ENCODE data around the gene PTPRK. TPM values are rescaled to one million over a fixed set of nuclear protein-coding genes. Genes with fewer than 3 reads are reported as not detected.

Gene PTPRK
- total RNA-seq, 1 experiment from 2014 or later, result 94.4 TPM

DNA sequence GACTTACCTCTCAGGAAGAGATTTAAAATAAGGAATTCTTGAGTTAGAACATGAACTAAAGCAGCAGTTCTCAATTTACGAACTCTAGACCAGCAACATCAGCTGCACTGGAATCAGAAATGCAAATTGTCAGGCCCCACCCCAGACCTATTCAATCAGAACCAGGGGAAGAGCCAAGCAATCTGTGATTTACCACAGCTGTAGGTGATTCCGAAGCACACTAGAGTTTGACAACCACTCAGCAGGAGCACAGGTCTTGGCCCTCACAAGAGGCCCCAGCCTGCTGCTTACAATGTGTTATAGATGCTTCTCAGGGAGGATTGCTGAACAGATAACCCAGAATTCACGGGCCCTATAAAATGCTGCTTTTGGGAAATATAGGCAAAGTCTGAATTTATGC lies 279.2 kb downstream of the PTPRK start:
- intact Hi-C loops (cut with micrococcal nuclease; ENCODE audit: unreplicated experiment), result no loop called here
- DNase-seq, result no peak
- H3K27me3 ChIP-seq (replicated peaks; ENCODE audit: control insufficient read depth, insufficient read depth, low read length), result no peaks in the 10 kb centered on the region
- POLR2A ChIA-PET, result no interaction called here
- BruUV-seq (replicated peaks), result no TSS peak
- CTCF ChIA-PET, result no interaction called here
- peaks cover 24% of the 10 kb centered on the region for H3K4me1 ChIP-seq
- Mint-ChIP-seq H3K4me1 (ENCODE audit: low read depth, unreplicated experiment) (peaks cover 15% of the 10 kb centered on the region), H3K27ac (ENCODE audit: unreplicated experiment) (no peak overlapping the region), H3K27me3 (ENCODE audit: insufficient read depth, unreplicated experiment) (no peaks in the 10 kb centered on the region), H3K9me3 (ENCODE audit: unreplicated experiment) (no peaks in the 10 kb centered on the region), H3K36me3 (ENCODE audit: insufficient read depth, unreplicated experiment) (peaks cover 18% of the 10 kb centered on the region), H3K4me3 (ENCODE audit: unreplicated experiment) (no peak overlapping the region)
- H3K9me3 ChIP-seq, result no peaks in the 10 kb centered on the region
- TF ChIP-seq, protein P1, sequence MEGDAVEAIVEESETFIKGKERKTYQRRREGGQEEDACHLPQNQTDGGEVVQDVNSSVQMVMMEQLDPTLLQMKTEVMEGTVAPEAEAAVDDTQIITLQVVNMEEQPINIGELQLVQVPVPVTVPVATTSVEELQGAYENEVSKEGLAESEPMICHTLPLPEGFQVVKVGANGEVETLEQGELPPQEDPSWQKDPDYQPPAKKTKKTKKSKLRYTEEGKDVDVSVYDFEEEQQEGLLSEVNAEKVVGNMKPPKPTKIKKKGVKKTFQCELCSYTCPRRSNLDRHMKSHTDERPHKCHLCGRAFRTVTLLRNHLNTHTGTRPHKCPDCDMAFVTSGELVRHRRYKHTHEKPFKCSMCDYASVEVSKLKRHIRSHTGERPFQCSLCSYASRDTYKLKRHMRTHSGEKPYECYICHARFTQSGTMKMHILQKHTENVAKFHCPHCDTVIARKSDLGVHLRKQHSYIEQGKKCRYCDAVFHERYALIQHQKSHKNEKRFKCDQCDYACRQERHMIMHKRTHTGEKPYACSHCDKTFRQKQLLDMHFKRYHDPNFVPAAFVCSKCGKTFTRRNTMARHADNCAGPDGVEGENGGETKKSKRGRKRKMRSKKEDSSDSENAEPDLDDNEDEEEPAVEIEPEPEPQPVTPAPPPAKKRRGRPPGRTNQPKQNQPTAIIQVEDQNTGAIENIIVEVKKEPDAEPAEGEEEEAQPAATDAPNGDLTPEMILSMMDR (IDR thresholded peaks at IDR 0.05; ENCODE audit: insufficient read depth in 1 of 2, low read depth in 1 of 2, low read length in 1 of 2, severe bottlenecking in 1 of 2, unreplicated experiment in 1 of 2), result no peak
- no peaks in the 10 kb centered on the region for H3K36me3 ChIP-seq (ENCODE audit: control insufficient read depth, insufficient read depth, low read length)
- H3K4me3 ChIP-seq (ENCODE audit: low read depth, low read length), result no peak overlapping the region

DNA sequence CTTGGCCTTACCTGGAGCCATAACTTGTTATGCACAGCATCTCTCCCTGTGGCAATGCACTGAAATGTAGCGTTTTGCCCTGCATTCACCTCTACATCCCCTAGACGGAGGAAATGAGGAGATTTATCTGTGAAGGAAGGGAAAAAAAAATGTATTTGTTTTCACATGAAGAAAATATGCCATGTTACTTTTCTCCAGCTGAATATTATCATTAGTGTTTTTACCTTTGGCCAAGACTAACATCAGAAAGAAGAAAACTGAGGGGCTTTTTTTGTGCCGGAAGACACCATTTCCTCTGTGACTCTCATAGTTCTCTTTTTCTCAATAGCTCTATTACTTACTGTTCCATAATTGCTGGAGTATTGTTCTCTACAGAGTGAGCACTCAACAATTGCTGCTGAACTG lies 280.4 kb downstream of the PTPRK start:
- ChIA-PET CTCF (interaction anchor here (0.7 kb wide), 1 partner anchor 495 kb away, joined by 4 read pairs; no protein-coding TSS in a partner anchor), POLR2A (no interaction called here)
- peaks cover 22% of the 10 kb centered on the region for H3K4me1 ChIP-seq
- Mint-ChIP-seq H3K27ac (ENCODE audit: unreplicated experiment) (no peak overlapping the region), H3K4me1 (ENCODE audit: low read depth, unreplicated experiment) (peaks cover 15% of the 10 kb centered on the region), H3K27me3 (ENCODE audit: insufficient read depth, unreplicated experiment) (no peaks in the 10 kb centered on the region), H3K36me3 (ENCODE audit: insufficient read depth, unreplicated experiment) (peaks cover 18% of the 10 kb centered on the region), H3K4me3 (ENCODE audit: unreplicated experiment) (no peak overlapping the region), H3K9me3 (ENCODE audit: unreplicated experiment) (no peaks in the 10 kb centered on the region)
- no peaks in the 10 kb centered on the region for H3K36me3 ChIP-seq (ENCODE audit: control insufficient read depth, insufficient read depth, low read length)
- TF ChIP-seq, protein P1 (IDR thresholded peaks at IDR 0.05; ENCODE audit: insufficient read depth in 1 of 2, low read depth in 1 of 2, low read length in 1 of 2, severe bottlenecking in 1 of 2, unreplicated experiment in 1 of 2), result no peak
- BruUV-seq (replicated peaks), result no TSS peak
- intact Hi-C loops (cut with micrococcal nuclease; ENCODE audit: unreplicated experiment), result no loop called here
- no peaks in the 10 kb centered on the region for H3K9me3 ChIP-seq
- no peak for DNase-seq
- no peaks in the 10 kb centered on the region for H3K27me3 ChIP-seq (replicated peaks; ENCODE audit: control insufficient read depth, insufficient read depth, low read length)
- no peak overlapping the region for H3K4me3 ChIP-seq (ENCODE audit: low read depth, low read length)

DNA sequence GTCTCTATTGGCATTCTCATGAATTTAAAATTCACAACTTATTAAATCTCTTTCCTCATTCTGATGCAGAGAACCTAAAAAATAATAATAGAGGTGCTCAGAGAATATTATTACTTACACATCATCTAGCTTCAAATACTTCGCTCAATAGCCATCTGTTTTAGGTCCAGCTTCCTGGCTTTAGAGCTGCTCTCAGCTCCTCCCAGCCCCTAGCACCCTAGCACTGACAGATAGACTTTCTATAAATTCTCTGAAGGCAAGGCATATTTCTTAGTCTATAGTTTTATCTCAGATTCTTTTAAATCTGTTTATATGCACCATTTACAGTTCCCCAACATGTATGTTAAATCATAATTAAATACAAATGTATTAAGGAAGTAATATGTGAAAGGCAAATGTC lies 281.3 kb downstream of the PTPRK start:
- Mint-ChIP-seq H3K9me3 (ENCODE audit: unreplicated experiment) (no peaks in the 10 kb centered on the region), H3K36me3 (ENCODE audit: insufficient read depth, unreplicated experiment) (peaks cover 18% of the 10 kb centered on the region), H3K27ac (ENCODE audit: unreplicated experiment) (no peak overlapping the region), H3K4me3 (ENCODE audit: unreplicated experiment) (no peak overlapping the region), H3K27me3 (ENCODE audit: insufficient read depth, unreplicated experiment) (no peaks in the 10 kb centered on the region), H3K4me1 (ENCODE audit: low read depth, unreplicated experiment) (peaks cover 13% of the 10 kb centered on the region)
- DNase-seq, result no peak
- Histone ChIP-seq H3K4me3 (ENCODE audit: low read depth, low read length) (no peak overlapping the region), H3K4me1 (peaks cover 14% of the 10 kb centered on the region), H3K36me3 (ENCODE audit: control insufficient read depth, insufficient read depth, low read length) (no peaks in the 10 kb centered on the region), H3K27me3 (replicated peaks; ENCODE audit: control insufficient read depth, insufficient read depth, low read length) (no peaks in the 10 kb centered on the region), H3K9me3 (no peaks in the 10 kb centered on the region)
- TF ChIP-seq, protein P1 (IDR thresholded peaks at IDR 0.05; ENCODE audit: insufficient read depth in 1 of 2, low read depth in 1 of 2, low read length in 1 of 2, severe bottlenecking in 1 of 2, unreplicated experiment in 1 of 2), result no peak
- ChIA-PET POLR2A (no interaction called here), CTCF (no interaction called here)
- intact Hi-C loops (cut with micrococcal nuclease; ENCODE audit: unreplicated experiment), result no loop called here
- no TSS peak for BruUV-seq (replicated peaks)

All from Caco-2 (cell line).